ENCODE data around the gene TLX2. TPM values are rescaled to one million over a fixed set of nuclear protein-coding genes. Genes with fewer than 3 reads are reported as not detected.
A peak's percentile ranks its signal among the peaks of the same experiment; 100 is the strongest.

The TLX2 gene
- total RNA-seq, 1 experiment from 2014 or later, result not detected

DNA sequence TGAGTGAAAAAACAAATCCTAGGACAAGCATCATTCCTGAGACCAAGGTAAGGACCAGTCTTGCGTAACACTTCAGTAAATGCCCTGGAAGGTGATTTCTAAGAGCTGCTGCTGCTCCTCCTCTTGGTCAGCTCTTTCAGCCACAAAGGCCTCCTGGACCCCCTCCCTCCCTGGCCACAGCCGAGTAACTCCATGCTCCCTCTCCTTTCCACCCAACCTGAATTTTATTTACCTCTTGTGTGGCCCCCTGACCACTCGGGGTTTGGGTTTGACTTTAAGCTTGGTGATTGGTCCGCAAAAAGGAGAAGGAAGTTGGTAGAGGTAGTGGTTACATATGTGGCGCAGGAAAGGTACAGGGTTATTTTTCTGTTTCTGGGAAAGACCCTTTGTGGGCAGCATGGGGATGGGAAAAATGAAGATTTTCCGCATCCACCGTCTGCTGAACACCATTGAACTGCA lies 24.7 kb downstream of the TLX2 start:
- Mint-ChIP-seq H3K9me3 (ENCODE audit: low read depth, unreplicated experiment) (no peaks in the 10 kb centered on the region), H3K4me3 (ENCODE audit: low read depth, unreplicated experiment) (no peak overlapping the region), H3K27me3 (ENCODE audit: unreplicated experiment) (peaks cover 40% of the 10 kb centered on the region), H3K27ac (ENCODE audit: unreplicated experiment) (no peak overlapping the region), H3K36me3 (ENCODE audit: insufficient read depth, unreplicated experiment) (peaks cover 1% of the 10 kb centered on the region), H3K4me1 (ENCODE audit: low read depth, unreplicated experiment) (no peaks in the 10 kb centered on the region)
- BruUV-seq (replicated peaks), result no TSS peak
- TF ChIP-seq, protein P1, sequence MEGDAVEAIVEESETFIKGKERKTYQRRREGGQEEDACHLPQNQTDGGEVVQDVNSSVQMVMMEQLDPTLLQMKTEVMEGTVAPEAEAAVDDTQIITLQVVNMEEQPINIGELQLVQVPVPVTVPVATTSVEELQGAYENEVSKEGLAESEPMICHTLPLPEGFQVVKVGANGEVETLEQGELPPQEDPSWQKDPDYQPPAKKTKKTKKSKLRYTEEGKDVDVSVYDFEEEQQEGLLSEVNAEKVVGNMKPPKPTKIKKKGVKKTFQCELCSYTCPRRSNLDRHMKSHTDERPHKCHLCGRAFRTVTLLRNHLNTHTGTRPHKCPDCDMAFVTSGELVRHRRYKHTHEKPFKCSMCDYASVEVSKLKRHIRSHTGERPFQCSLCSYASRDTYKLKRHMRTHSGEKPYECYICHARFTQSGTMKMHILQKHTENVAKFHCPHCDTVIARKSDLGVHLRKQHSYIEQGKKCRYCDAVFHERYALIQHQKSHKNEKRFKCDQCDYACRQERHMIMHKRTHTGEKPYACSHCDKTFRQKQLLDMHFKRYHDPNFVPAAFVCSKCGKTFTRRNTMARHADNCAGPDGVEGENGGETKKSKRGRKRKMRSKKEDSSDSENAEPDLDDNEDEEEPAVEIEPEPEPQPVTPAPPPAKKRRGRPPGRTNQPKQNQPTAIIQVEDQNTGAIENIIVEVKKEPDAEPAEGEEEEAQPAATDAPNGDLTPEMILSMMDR (IDR thresholded peaks at IDR 0.05; ENCODE audit: unreplicated experiment), result no peak
- intact Hi-C loops (cut with micrococcal nuclease; ENCODE audit: unreplicated experiment), result loop anchor here (10.0 kb wide), 1 partner anchor 204 kb away; no protein-coding TSS in a partner anchor
- CTCF ChIA-PET, result no interaction called here
- DNase-seq, result no peak

DNA sequence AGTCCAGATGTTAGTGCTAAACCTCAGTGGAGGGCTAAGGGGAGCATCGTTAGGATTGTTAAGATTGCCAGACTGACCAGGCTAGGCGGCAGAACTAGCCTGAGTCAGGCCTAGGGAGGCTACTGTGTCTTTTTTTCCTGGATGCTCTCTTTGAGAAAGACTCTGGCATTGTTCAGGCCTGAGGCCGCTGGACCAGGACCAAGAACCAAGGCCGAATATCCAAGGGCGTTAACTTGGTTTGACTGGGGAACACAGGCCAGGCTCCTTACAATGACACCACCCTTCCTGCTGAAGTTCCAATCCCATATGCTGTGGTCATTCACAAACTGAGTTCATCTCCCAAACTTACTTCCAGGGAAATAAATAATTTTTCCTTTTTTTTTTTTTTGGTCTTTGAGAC lies 26.0 kb downstream of the TLX2 start:
- Mint-ChIP-seq H3K27me3 (ENCODE audit: unreplicated experiment) (peaks cover 40% of the 10 kb centered on the region), H3K9me3 (ENCODE audit: low read depth, unreplicated experiment) (no peaks in the 10 kb centered on the region), H3K4me1 (ENCODE audit: low read depth, unreplicated experiment) (no peaks in the 10 kb centered on the region), H3K36me3 (ENCODE audit: insufficient read depth, unreplicated experiment) (no peaks in the 10 kb centered on the region), H3K4me3 (ENCODE audit: low read depth, unreplicated experiment) (no peak overlapping the region), H3K27ac (ENCODE audit: unreplicated experiment) (no peak overlapping the region)
- CTCF ChIA-PET, result no interaction called here
- no peak for DNase-seq
- intact Hi-C loops (cut with micrococcal nuclease; ENCODE audit: unreplicated experiment), result no loop called here
- TF ChIP-seq, protein P1 (IDR thresholded peaks at IDR 0.05; ENCODE audit: unreplicated experiment), result no peak
- no TSS peak for BruUV-seq (replicated peaks)

DNA sequence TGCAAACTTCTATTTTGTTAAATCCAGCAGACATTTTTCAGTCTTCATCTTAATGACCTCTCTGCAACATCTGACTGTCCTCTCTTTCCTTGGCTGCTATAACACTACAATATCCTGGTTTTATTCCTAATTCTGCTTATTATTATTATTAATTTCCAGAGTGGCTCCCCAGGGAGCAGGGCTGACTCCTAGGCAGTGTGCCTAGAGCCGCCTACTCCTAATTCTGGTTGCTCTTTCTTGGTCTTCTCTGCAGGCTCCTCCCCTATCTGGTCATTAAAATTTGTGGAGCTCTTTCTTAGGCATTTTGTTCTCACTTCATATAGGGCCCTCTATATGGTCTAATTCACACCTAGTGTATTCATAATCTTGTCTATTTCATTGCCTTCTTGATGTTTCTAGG lies 28.7 kb downstream of the TLX2 start:
- no peaks in the 10 kb centered on the region for H3K9me3 Mint-ChIP-seq (ENCODE audit: low read depth, unreplicated experiment)
- peaks cover 15% of the 10 kb centered on the region for H3K27me3 Mint-ChIP-seq (ENCODE audit: unreplicated experiment)
- no peaks in the 10 kb centered on the region for H3K4me1 Mint-ChIP-seq (ENCODE audit: low read depth, unreplicated experiment)
- no TSS peak for BruUV-seq (replicated peaks)
- H3K36me3 Mint-ChIP-seq (ENCODE audit: insufficient read depth, unreplicated experiment), result no peaks in the 10 kb centered on the region
- H3K27ac Mint-ChIP-seq (ENCODE audit: unreplicated experiment), result no peak overlapping the region
- TF ChIP-seq, protein P1 (IDR thresholded peaks at IDR 0.05; ENCODE audit: unreplicated experiment), result no peak
- CTCF ChIA-PET, result no interaction called here
- H3K4me3 Mint-ChIP-seq (ENCODE audit: low read depth, unreplicated experiment), result no peak overlapping the region
- intact Hi-C loops (cut with micrococcal nuclease; ENCODE audit: unreplicated experiment), result no loop called here
- no peak for DNase-seq

DNA sequence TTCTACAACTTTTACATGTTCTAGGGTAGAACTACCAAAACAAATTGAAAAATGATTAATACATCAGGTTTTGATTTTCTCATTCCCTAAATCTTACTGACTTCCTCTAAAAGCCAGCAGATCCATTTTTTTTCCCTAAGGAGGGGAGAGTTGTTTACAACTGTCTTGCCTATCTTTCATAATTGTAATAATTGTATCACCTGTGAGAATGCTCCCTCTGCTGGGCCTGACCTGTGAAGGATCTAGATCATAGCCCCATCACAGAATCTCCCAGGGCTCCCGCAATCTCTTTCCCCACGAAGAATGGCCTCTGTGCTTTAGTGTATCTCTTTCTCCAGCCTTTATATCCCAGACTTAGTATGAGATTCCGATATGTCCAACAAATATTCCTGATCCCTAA lies 30.4 kb downstream of the TLX2 start:
- Mint-ChIP-seq H3K27me3 (ENCODE audit: unreplicated experiment) (no peaks in the 10 kb centered on the region), H3K4me3 (ENCODE audit: low read depth, unreplicated experiment) (no peak overlapping the region), H3K4me1 (ENCODE audit: low read depth, unreplicated experiment) (peaks cover 4% of the 10 kb centered on the region), H3K27ac (ENCODE audit: unreplicated experiment) (no peak overlapping the region), H3K9me3 (ENCODE audit: low read depth, unreplicated experiment) (no peaks in the 10 kb centered on the region), H3K36me3 (ENCODE audit: insufficient read depth, unreplicated experiment) (peaks cover 7% of the 10 kb centered on the region)
- BruUV-seq (replicated peaks), result no TSS peak
- CTCF ChIA-PET, result no interaction called here
- TF ChIP-seq, protein P1 (IDR thresholded peaks at IDR 0.05; ENCODE audit: unreplicated experiment), result peak; percentile 27
- intact Hi-C loops (cut with micrococcal nuclease; ENCODE audit: unreplicated experiment), result loop anchor here (2.0 kb wide), 1 partner anchor 42 kb away; no protein-coding TSS in a partner anchor
- DNase-seq, result no peak

Data from Calu3 (cell line).